Measurements from ENCODE around the gene NRXN2.

- no peak for TF ChIP-seq MAX (IDR thresholded peaks at IDR 0.05; ENCODE audit: low read depth, low read length)
- no peak for TF ChIP-seq CTCF (IDR thresholded peaks at IDR 0.05; ENCODE audit: low read depth, low read length)
- TF ChIP-seq MYC (IDR thresholded peaks at IDR 0.05; ENCODE audit: low read depth, low read length): no peak
These were observed 21.7 kb upstream of the NRXN2 start for GRCh38 chr11:64744544-64745188.
